ENCODE measurements around the gene STXBP3. TPM values are rescaled to one million over a fixed set of nuclear protein-coding genes. Genes with fewer than 3 reads are reported as not detected.

Gene STXBP3
- polyA plus RNA-seq, 1 of the 3 experiments (the other 2 are of a cell fraction), result 12.6 TPM

GRCh38 chr1:108747898-108748297 lies 1.4 kb downstream of the STXBP3 start:
- peaks cover 4 to 5% of the 10 kb centered on the region in 2 experiments; a peak in 3 of 4 replicates for H3K4me1 ChIP-seq (ENCODE audit: control insufficient read depth in 1 of 2, insufficient read depth in 2 of 2, low read depth in 1 of 2, low read length in 1 of 2)
- WGBS (ENCODE audit: low lambda C conversion rate), result 84% methylated on average over 3 of the region's 3 CpGs
- peak overlapping the region in 1 of 2 experiments; percentile 97; a peak in 3 of 4 replicates for H3K27ac ChIP-seq (ENCODE audit: low read depth in 2 of 2, low read length in 1 of 2)
- POLR2A ChIA-PET, result no interaction called here
- no peaks in the 10 kb centered on the region for H3K9me3 ChIP-seq
- peaks cover 16% of the 10 kb centered on the region for H4K20me1 ChIP-seq (ENCODE audit: insufficient read depth)
- DNase-seq, result no peak
- no peak overlapping the region for H2AFZ ChIP-seq (ENCODE audit: low read depth)
- CTCF ChIA-PET, result interaction anchor here (0.9 to 3.0 kb wide), 2 partner anchors 33 to 150 kb away, joined by 3 to 23 read pairs; no protein-coding TSS in a partner anchor
- no peaks in the 10 kb centered on the region for H3K27me3 ChIP-seq (ENCODE audit: insufficient read depth)
- H3K4me3 ChIP-seq (ENCODE audit: low read depth in 2 of 2, low read length in 1 of 2), result peak overlapping the region; percentile 88 to 97; a peak in 3 of 4 replicates
- no peaks in the 10 kb centered on the region for H3K9me2 ChIP-seq
- peak overlapping the region; percentile 88 for H3K4me2 ChIP-seq
- H3K9ac ChIP-seq, result peak overlapping the region; percentile 95
- H3F3A ChIP-seq (replicated peaks; ENCODE audit: insufficient read depth), result peaks cover 5% of the 10 kb centered on the region
- H3K79me2 ChIP-seq (ENCODE audit: insufficient read depth), result peaks cover 49% of the 10 kb centered on the region
- H3K36me3 ChIP-seq (replicated peaks in 1 of 2; ENCODE audit: control insufficient read depth in 1 of 2, insufficient read depth in 2 of 2, low read length in 1 of 2), result peaks cover 12 to 27% of the 10 kb centered on the region in 2 experiments
- TF ChIP-seq TCF12 (IDR thresholded peaks at IDR 0.05) (no peak), TEAD4 (IDR thresholded peaks at IDR 0.05; ENCODE audit: borderline replicate concordance, insufficient read depth) (no peak), EZH2phosphoT487 (IDR thresholded peaks at IDR 0.05; ENCODE audit: borderline replicate concordance, low read depth) (no peak), IRF3 (IDR thresholded peaks at IDR 0.05; ENCODE audit: low read depth, low read length) (no peak), GABPA (IDR thresholded peaks at IDR 0.05; ENCODE audit: low read depth) (no peak), PBX3 (IDR thresholded peaks at IDR 0.05) (no peak), RAD21 (IDR thresholded peaks at IDR 0.05; ENCODE audit: low read length) (no peak), FOXM1 (IDR thresholded peaks at IDR 0.05; ENCODE audit: low read depth) (no peak), RFX5 (IDR thresholded peaks at IDR 0.05; ENCODE audit: low read length) (no peak), GATA2 (CRISPR knock-in tag; IDR thresholded peaks at IDR 0.05) (no peak), NFIC (IDR thresholded peaks at IDR 0.05; ENCODE audit: borderline replicate concordance) (no peak), CHD2 (IDR thresholded peaks at IDR 0.05; ENCODE audit: low read length, partially characterized antibody) (no peak), RCOR1 (IDR thresholded peaks at IDR 0.05; ENCODE audit: low read length) (no peak), SMC3 (IDR thresholded peaks at IDR 0.05; ENCODE audit: low read depth, low read length) (no peak), RXRA (IDR thresholded peaks at IDR 0.05; ENCODE audit: borderline replicate concordance, low read depth) (no peak), MXI1 (IDR thresholded peaks at IDR 0.05; ENCODE audit: low read depth, low read length) (no peak), NRF1 (IDR thresholded peaks at IDR 0.05; ENCODE audit: low read depth, low read length) (no peak), MAX (IDR thresholded peaks at IDR 0.05; ENCODE audit: low read depth) (no peak), CTCF (IDR thresholded peaks at IDR 0.05) (no peak)
